HG03139 (cell line): ENCODE results near the gene TCF12.

ENCODE experiments used
- ATAC-seq: cut with Tn5 transposase; IDR thresholded peaks from one replicate; pipeline ENCODE4 v1.9.1; 2021; ENCODE audit not compliant: unreplicated experiment

TCF12 gene

DNA sequence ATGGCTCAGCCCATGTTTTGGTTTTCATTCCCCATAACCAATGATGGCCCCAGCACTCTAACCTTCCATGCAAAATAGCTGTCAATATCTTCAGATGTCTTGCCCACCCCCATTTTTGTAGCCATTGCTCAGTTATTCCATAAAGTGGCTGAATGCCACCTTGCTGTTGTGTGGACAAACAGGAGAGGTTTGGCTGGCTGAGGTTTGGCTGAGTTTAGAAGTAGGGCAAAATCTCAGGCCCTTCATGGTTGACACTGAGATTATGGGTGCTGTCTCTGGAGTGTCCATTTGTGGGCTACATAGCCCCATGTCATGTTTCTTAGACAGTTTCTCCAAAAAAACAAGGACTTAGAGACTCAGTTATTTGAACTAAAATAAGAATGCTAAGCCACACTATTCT is 96.9 kb downstream of the TCF12 start:
- ATAC-seq = no peak

GRCh38 chr15:57015897-57016296 is 97.5 kb downstream of the TCF12 start:
- no peak for ATAC-seq

- ATAC-seq = no peak
Measured at GRCh38 chr15:57017024-57017423, 98.6 kb downstream of the TCF12 start.

DNA sequence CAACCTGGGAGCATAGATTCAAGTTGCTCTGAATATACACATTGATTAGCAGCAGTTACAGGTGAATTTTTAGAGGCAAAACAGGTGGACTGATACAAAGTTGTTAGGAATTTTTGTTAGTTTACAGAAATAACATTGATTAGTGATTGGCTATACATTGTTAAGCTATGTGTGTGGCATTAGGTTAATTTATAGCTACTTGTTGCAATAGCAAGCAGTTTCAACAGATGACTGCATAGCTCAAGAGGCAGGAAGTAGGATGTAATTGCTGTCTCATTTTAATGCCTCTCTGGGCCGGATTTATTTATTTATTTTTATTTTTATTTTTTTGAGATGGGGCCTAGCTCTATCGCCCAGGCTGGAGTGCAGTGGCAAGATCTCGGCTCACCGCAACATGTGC is 99.7 kb downstream of the TCF12 start:
- no peak for ATAC-seq

DNA sequence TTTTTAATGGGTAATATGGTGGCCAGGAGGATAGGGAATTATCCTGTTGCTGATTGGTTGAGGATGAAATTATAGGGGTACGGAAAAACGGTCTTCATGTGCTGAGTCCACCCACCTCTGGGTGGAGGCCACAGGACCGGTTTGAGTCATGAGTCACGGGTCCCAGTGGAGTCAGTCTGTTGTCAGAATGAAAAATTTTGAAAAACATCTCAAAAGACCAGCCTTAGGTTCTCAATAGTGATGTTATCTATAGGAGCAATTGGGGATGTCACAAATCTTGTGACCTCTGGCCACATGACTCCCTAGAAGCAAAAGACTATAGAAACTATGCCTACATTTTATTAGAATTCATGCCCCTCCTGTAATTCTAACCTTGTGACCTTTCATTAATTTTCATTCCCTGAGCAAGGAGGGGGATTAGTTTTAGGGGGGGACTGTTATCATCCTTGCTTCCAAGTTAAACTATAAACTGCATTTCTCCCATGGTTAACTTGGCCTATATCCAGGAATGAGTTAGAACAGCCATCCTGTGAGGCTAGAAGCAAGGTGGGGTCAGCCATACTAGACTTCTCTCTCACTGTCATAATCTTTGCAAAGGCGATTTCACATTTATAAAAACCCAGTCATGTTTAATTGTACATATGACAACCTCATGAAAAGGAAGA is 101.2 kb downstream of the TCF12 start:
- no peak for ATAC-seq

DNA sequence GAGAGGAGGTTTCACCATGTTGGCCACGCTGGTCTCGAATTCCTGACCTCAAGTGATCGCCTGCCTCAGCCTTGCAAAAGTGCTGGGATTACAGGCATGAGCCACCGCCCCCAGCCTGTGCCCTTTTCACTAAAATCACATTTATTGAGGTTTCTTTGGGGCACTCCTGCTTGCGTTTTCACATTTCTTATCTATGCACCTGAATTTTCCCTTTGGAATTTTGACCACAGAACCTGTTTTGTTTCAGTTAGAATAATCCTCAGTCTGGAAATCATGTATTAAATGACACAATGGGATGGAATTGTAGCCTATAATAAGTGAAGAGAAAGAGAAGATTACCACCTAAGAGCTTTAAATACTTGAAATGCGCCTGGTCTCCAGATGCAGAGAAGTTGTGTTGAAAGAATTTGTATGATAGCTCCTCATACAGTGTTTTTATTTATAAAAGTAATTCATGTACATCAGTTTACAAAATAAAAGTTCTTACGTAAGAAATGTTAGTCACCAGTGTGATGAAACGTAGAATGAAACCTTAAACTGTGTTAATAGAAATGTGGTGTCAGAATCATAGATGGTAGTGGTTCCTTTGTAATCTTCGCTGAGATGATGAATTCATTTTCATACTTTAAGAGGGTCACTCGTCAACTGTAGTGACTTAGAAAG is 107.0 kb downstream of the TCF12 start:
- ATAC-seq = no peak

GRCh38 chr15:57026016-57026592 is 107.7 kb downstream of the TCF12 start:
- no peak for ATAC-seq

DNA sequence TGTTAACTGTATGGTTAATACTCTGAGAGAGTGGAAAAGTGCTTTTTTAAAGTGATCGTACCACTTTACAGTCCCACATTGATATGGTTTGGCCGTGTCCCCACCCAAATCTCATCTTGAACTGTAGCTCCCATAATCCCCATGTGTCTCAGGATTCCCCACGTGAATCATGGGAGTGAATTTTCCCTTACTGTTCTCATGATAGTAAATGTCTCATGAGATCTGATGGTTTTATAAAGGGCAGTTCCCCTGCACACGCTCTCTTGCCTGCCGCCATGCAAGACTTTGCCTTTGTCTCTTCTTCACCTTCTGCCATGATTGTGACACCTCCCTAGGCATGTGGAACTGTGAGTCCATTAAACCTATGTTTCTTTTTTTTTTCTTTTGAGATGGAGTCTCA is 109.2 kb downstream of the TCF12 start:
- ATAC-seq = no peak

DNA sequence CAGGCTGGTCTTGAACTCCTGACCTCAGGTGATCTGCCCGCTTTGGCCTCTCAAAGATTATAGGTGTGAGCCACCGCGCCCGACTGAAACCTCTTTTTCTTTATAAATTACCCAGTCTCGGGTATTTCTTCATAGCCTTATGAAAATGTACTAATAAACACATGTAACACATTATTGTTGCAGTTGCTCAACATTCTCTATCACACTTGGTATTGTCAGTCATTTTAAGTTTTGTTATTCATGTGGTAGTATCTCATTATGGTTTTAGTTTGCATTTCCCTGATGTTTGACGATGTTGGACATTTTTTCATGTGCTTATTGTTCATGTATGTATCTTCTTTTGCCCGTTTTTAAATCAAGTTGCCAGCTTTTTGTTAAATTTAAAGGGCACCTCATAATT is 109.7 kb downstream of the TCF12 start:
- no peak for ATAC-seq

GRCh38 chr15:57030011-57030410 is 111.6 kb downstream of the TCF12 start:
- no peak for ATAC-seq

DNA sequence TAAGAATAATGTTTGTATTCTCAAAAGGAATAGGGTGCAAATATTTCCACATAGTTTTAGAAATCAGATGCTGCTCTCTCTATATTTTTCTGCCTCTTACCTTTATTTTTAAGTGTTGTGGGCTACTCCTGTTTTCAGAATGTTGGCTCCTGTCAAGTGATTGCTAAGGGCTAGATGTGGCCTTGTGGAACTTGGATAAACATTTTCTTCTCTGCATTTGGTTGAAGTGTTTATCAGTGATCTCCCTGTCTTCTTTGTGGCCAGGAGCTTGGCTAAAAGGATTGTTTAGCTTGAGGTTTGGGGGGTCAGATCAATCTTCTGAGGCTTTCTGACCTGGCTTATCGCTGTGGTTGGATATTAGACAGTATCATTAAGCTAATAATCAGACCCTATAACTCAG is 112.6 kb downstream of the TCF12 start:
- ATAC-seq = no peak

GRCh38 chr15:57031605-57032004 is 113.2 kb downstream of the TCF12 start:
- no peak for ATAC-seq

DNA sequence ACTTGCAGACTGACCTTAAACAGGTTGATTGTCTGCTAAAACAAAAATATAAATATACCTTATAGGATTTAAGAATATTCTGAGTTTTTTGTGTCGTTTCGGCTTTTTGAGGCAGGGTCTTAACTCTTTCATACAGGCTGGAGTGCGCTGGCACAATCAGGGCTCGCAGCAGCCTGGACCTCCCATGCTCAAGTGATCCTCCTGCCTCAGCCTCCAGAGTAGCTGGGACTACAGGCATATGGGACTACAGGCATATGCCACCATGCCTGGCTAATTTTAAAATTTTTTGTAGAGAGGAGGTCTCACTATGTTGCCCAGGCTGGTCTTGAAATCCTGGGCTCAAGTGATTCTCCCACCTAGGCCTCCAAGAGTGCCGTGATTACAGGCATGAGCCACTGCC is 113.9 kb downstream of the TCF12 start:
- no peak for ATAC-seq

DNA sequence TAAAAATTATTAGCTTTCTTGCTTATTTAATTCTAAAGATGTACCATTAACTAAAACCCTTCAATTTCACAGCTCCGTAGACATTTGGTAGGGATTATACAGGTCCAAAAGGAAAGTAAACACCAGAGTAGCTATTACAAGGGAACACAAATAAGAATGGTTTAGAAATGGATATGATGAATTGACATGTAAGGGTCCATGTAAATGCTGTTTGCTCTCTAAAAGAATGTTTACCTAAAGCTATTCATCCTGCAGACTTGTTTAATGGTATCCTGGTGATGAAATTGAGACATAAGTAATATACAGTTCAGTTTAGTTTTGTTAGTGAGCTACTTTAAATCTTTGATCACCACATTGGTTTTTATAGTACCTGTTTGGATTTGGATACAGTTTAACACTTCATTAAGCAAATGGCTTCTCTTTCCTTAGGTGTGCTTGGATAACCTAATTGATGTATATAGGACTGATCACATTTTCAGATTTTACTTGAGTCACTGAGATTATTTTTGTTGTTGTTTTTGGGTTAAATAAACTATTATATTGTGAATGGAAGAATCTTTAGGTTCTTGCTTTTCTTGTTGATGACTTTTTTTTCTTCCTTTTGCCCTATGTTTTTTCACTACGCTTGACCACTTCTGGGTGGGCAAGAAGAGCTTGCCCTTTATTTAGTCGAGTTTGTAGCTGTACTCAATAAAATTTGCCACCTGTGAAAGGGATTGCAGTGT is 115.4 kb downstream of the TCF12 start:
- ATAC-seq = no peak

DNA sequence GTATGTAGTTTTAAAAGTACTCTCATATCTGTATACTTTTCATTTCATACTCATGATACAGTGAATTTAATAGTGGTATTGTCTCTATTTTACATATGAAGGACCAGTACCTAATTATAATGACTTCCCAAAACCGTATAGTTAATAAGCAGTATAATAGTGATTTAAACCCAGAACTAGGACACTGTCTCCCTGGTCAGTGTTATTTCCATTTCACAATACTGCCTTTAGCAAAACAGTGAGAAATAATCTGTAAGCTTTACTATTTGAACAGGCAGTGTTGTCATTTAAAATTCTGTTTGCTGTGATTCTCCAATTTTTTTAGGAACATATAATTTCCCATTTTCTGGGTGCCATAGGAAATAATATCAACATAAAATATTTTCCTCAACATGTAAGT is 116.2 kb downstream of the TCF12 start:
- ATAC-seq = no peak

GRCh38 chr15:57035664-57036063 is 117.2 kb downstream of the TCF12 start:
- ATAC-seq = no peak

DNA sequence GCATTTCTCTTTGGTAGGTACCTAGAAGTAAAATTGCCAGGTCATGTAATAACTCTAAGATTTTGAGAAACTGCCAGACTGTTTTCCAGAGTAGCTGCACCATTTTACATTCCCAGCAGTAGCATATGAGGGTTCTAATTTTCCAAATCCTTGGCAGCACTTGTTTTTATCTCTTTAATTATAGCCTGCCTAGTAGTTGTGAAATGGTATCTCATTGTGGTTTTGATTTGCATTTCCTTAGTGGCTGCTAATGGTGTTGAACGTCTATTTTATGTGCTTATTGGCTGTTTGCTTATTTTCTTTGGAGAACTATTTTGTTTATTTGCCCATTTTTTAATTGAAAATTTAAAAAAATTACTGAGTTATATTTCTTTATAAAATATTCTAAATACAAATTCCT is 117.9 kb downstream of the TCF12 start:
- ATAC-seq = no peak

DNA sequence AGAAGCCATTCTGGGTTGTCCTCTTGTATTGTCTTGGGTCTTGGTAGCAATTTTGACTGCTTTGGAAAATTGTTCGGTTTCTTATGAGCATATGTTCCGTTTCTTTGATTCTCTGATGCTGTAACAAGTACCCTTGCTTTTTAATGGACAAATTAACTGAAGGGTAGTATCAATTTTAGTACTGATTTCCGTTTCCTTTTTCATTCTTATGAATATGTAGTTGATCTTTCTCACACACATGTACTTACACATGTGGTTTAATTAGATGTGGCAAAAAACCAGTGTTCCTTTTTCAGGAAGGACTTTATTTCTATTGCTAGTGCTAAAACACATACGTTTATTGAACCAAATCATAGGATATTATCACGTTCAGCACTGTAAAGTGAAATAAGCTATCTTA is 119.1 kb downstream of the TCF12 start:
- no peak for ATAC-seq

DNA sequence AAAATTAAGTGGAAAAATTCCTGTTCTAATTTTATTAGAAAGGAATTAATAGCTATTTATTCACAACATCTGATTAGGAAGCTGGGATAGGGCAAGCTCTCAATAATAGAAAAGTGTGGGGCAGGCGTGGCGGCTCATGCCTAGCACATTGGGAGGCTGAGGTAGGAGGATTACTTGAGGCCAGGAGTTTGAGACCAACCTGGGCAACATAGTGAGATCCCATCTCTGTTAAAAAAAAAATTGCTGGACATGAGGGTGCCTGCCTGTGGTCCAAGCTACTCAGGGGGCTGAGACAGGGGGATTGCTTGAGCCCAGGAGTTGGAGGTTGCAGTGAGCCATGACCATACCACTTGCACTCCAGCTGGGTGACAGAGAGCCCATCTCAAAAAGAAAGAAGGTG is 119.6 kb downstream of the TCF12 start:
- no peak for ATAC-seq

- ATAC-seq = no peak
Measured at GRCh38 chr15:57038496-57038895, 120.1 kb downstream of the TCF12 start.

GRCh38 chr15:57041416-57041815 is 123.0 kb downstream of the TCF12 start:
- no peak for ATAC-seq
